Neutrophil (primary cell): ENCODE measurements around the gene ABCC8.

Experiments used
- H3K27ac ChIP-seq: fragments of 200-600 bp; sonication (generic); 2 replicates; pipeline ENCODE4 v1.5.1; 2016; ENCODE audit warnings: mild to moderate bottlenecking, moderate library complexity
- H3K27me3 ChIP-seq: fragments of 200-600 bp; sonication (generic); 2 replicates; pipeline ENCODE4 v1.6.0; 2016; ENCODE audit warnings: mild to moderate bottlenecking
- H3K36me3 ChIP-seq: fragments of 200-600 bp; sonication (generic); 2 replicates; pipeline ENCODE4 v1.5.1; 2017
- H3K4me1 ChIP-seq, 2 experiments: fragments of 200-600 bp in 1 of 2; sonication (generic) in 1 of 2; 1 replicate in 1 of 2; 2 replicates in 1 of 2; pipeline versions ENCODE4 v1.5.1 to v1.6.1; 2013 to 2016; ENCODE audit warnings: low read depth in 1 of 2, low read length in 1 of 2, mild to moderate bottlenecking in 1 of 2, moderate library complexity in 1 of 2; ENCODE audit not compliant: control insufficient read depth in 1 of 2, insufficient read depth in 1 of 2
- H3K4me3 ChIP-seq, 2 experiments: fragments of 200-600 bp in 1 of 2; sonication (generic) in 1 of 2; 1 replicate in 1 of 2; 2 replicates in 1 of 2; pipeline ENCODE4 v1.5.1; 2013 to 2016; ENCODE audit warnings: low read depth in 1 of 2, low read length in 1 of 2, mild to moderate bottlenecking in 1 of 2, moderate library complexity in 1 of 2
- H3K9me3 ChIP-seq: fragments of 200-600 bp; sonication (generic); 2 replicates; pipeline ENCODE4 v1.5.1; 2016
- TF ChIP-seq, protein P1 (sequence below): fragments of 200-600 bp; sonication (generic); IDR thresholded peaks from 2 replicates; pipeline ENCODE4 v1.5.1; 2016; ENCODE audit warnings: antibody characterized with exemption

The ABCC8 gene

DNA sequence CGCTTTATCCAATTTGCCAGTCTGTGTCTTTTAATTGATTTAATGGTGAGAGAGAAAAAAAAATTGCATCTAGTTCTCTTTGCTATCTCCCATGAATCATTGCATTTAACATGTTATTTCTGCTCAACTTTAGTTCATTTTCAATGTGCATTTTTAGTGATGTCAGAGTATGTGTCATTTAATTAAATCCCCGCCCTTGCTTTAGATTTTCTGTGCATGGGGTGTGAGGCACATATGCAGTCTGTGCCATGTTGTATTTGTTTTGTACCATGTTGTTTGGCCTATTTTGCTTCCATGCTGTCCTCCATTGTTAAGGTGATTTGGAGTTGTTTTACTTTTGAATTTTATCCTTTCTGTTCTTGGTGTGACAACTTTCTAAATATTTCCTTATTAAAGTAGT, 133.4 kb downstream of the ABCC8 start:
- no peaks in the 10 kb centered on the region for H3K4me1 ChIP-seq
- no peak overlapping the region for H3K27ac ChIP-seq
- TF ChIP-seq, protein P1, sequence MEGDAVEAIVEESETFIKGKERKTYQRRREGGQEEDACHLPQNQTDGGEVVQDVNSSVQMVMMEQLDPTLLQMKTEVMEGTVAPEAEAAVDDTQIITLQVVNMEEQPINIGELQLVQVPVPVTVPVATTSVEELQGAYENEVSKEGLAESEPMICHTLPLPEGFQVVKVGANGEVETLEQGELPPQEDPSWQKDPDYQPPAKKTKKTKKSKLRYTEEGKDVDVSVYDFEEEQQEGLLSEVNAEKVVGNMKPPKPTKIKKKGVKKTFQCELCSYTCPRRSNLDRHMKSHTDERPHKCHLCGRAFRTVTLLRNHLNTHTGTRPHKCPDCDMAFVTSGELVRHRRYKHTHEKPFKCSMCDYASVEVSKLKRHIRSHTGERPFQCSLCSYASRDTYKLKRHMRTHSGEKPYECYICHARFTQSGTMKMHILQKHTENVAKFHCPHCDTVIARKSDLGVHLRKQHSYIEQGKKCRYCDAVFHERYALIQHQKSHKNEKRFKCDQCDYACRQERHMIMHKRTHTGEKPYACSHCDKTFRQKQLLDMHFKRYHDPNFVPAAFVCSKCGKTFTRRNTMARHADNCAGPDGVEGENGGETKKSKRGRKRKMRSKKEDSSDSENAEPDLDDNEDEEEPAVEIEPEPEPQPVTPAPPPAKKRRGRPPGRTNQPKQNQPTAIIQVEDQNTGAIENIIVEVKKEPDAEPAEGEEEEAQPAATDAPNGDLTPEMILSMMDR = no peak
- no peaks in the 10 kb centered on the region for H3K27me3 ChIP-seq
- H3K9me3 ChIP-seq = no peaks in the 10 kb centered on the region
- peaks cover 4% of the 10 kb centered on the region for H3K36me3 ChIP-seq
- no peak overlapping the region for H3K4me3 ChIP-seq
